ENCODE measurements around the gene SH3PXD2B.
"Not testable (repeated sequence)": the region's sequence is repeated elsewhere in the genome, so short reads cannot be mapped to it uniquely, and the experiment has no call there.

Gene SH3PXD2B

GRCh38 chr5:172491481-172491880 is 37.2 kb upstream of the SH3PXD2B start:
- Mint-ChIP-seq H3K36me3 (no peaks in the 10 kb centered on the region), H3K4me1 (no peaks in the 10 kb centered on the region), H3K27ac (no peak overlapping the region), H3K4me3 (no peak overlapping the region), H3K9me3 (no peaks in the 10 kb centered on the region)
- ATAC-seq (no peak), DNase-seq (ENCODE audit: low spot score in 2 of 2) (no peak)

- H3K9me3 Mint-ChIP-seq, result no peaks in the 10 kb centered on the region
- H3K36me3 Mint-ChIP-seq, result no peaks in the 10 kb centered on the region
- ATAC-seq, result peak; percentile 20
- no peak overlapping the region for H3K4me3 Mint-ChIP-seq
- H3K27ac Mint-ChIP-seq, result no peak overlapping the region
- DNase-seq (ENCODE audit: low spot score in 2 of 2), result no peak
- H3K4me1 Mint-ChIP-seq, result no peaks in the 10 kb centered on the region
Observed at GRCh38 chr5:172490514-172491461, 36.5 kb upstream of the SH3PXD2B start.

GRCh38 chr5:172488221-172488620 is 33.9 kb upstream of the SH3PXD2B start:
- Mint-ChIP-seq H3K4me1 (no peaks in the 10 kb centered on the region), H3K27ac (no peak overlapping the region), H3K4me3 (no peak overlapping the region), H3K9me3 (no peaks in the 10 kb centered on the region), H3K36me3 (no peaks in the 10 kb centered on the region)
- DNase-seq (ENCODE audit: low spot score in 2 of 2), result no peak
- ATAC-seq, result no peak

GRCh38 chr5:172487671-172488070 is 33.3 kb upstream of the SH3PXD2B start:
- Mint-ChIP-seq H3K4me1 (no peaks in the 10 kb centered on the region), H3K4me3 (no peak overlapping the region), H3K9me3 (no peaks in the 10 kb centered on the region), H3K27ac (no peak overlapping the region), H3K36me3 (no peaks in the 10 kb centered on the region)
- DNase-seq (ENCODE audit: low spot score in 2 of 2), result no peak
- no peak for ATAC-seq

DNA sequence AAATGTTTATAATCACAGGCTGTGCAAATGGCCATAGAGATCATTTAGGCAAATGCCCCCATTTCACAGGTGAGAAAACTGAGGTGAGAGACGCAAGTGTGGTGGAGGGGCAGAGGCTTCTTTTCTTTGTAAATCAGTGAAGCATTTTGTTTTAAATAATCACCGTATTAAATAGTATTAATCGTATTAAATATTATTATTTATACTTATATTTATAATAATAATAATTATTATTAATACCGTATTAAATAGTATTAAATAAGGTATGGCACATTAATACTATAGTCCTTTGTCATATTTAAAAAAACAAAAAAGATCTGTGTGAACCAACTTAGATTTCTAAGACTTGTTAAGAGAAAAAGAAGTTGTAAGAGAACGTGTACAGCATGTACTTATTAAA is 32.6 kb upstream of the SH3PXD2B start:
- DNase-seq (ENCODE audit: low spot score in 2 of 2) (no peak), ATAC-seq (no peak)
- no peaks in the 10 kb centered on the region for H3K36me3 Mint-ChIP-seq
- no peak overlapping the region for H3K27ac Mint-ChIP-seq
- no peaks in the 10 kb centered on the region for H3K4me1 Mint-ChIP-seq
- no peaks in the 10 kb centered on the region for H3K9me3 Mint-ChIP-seq
- H3K4me3 Mint-ChIP-seq, result no peak overlapping the region

DNA sequence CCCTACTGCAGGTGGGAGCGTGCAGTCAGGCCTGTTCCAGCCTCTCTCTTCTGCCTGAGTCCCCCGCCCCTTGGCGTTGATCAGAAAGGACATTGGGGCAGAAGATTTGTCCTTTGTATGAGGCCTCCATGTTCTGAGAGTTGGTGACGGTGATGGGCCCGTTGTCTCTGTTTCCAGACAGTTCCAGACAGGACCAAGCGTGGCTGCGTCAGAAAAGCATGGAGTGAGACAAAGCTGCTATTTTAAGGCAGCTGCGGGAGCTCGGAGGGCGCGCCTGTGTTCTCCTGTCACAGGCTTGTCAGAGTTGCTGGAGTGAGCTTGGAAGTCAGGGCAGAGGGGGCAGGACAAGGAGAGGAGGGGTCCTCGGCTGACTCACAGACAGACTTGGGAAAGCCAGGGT is 32.1 kb upstream of the SH3PXD2B start:
- H3K4me1 Mint-ChIP-seq, result no peaks in the 10 kb centered on the region
- H3K27ac Mint-ChIP-seq, result no peak overlapping the region
- no peak overlapping the region for H3K4me3 Mint-ChIP-seq
- H3K36me3 Mint-ChIP-seq, result no peaks in the 10 kb centered on the region
- no peak for ATAC-seq
- H3K9me3 Mint-ChIP-seq, result no peaks in the 10 kb centered on the region
- DNase-seq (ENCODE audit: low spot score in 2 of 2), result no peak

DNA sequence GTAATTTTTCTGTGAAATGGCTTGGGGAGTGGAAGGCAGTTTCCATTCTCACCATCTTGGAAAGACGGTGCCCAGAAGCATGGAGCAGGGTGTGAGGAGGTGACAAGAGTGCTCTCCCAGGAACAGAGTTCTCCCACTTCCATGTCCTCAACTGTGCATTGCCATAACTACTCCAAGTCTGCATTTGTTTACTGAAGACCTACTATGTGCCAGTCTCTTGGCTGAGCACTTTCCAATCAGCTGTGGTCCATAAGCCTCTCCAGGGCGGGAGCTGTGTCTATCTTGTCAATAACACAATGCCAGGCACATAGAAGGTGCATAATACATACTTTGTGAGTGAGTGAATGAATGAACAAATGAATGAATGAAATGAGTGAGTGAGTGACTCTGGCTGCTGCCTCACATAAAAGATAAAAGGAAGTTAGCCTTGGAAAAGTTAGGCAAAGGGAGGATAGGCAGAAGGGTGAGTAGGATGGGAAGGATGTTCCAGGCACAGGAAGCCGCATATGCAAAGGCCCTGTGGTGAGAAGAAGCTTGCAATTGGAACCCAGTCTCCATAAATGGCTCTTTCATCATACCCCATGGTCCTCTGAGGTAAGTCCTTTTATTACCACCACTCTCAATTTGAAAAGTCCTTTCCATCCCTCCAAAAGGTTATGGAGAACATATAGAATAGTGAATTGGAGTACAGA is 31.3 kb upstream of the SH3PXD2B start:
- Mint-ChIP-seq H3K4me1 (no peaks in the 10 kb centered on the region), H3K4me3 (no peak overlapping the region), H3K36me3 (no peaks in the 10 kb centered on the region), H3K9me3 (no peaks in the 10 kb centered on the region), H3K27ac (no peak overlapping the region)
- DNase-seq (ENCODE audit: low spot score in 2 of 2) (no peak), ATAC-seq (no peak)

DNA sequence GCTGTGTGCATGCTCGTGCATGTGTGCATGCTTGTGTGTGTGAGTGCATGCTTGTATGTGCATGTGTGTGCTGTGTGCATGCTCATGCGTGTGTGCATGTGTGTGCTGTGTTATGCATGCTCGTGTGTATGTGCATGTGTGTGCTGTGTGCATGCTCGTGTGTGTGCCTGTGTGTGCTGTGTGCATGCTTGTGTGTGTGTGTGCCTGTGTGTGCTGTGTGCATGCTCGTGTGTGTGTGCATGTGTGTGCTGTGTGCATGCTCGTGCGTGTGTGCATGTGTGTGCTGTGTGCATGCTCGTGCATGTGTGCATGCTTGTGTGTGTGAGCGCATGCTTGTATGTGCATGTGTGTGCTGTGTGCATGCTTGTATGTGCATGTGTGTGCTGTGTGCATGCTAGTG is 30.3 kb upstream of the SH3PXD2B start:
- DNase-seq (ENCODE audit: low spot score in 2 of 2), result no peak
- H3K36me3 Mint-ChIP-seq, result no peaks in the 10 kb centered on the region
- H3K27ac Mint-ChIP-seq, result no peak overlapping the region
- no peak overlapping the region for H3K4me3 Mint-ChIP-seq
- H3K9me3 Mint-ChIP-seq, result no peaks in the 10 kb centered on the region
- ATAC-seq, result no peak
- H3K4me1 Mint-ChIP-seq, result no peaks in the 10 kb centered on the region

DNA sequence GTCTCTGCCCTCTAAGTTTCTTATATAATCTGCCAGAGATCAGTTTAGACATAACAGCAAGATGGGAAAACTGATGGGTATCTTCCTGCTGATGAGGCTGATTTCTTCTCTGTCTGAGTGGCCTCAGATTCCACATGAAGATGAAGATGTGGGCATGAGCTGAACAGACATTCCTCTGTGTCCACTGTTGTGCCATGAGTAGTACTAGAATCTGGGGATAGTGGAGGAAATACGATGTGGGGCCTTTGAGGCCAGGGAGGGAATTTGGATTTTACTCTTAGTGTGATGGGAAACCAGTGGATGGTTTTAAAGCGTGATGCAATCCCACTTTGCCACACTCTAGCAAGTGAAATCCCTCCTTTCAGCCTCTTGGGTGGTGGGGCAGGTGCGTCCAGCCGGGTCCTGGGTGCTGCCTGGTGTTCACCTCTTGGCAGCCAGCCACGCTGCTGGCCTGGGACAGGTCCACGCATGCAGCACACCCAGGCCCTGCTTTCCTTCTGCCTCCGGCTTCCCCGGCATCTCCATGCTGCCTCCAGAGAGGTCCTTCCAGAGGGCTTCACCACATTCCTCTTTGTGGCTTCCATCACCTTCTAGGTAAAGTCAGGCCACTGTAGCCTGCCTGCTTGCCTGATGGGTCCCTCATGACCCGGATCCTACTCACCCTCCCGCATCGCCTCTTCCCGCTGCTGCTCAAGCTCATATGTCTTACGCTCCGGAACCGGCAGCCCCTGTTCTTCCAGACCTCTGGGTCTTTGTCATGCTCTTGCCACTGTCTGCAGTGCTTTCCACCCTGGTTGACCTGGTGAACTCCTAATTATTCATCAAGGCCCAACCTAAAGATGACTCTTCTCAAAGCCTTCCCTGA is 28.1 kb upstream of the SH3PXD2B start:
- no peaks in the 10 kb centered on the region for H3K9me3 Mint-ChIP-seq
- H3K4me1 Mint-ChIP-seq, result no peaks in the 10 kb centered on the region
- no peak overlapping the region for H3K27ac Mint-ChIP-seq
- ATAC-seq (no peak), DNase-seq (ENCODE audit: low spot score in 2 of 2) (no peak)
- H3K4me3 Mint-ChIP-seq, result no peak overlapping the region
- H3K36me3 Mint-ChIP-seq, result no peaks in the 10 kb centered on the region

- H3K27ac Mint-ChIP-seq, result no peak overlapping the region
Observed at GRCh38 chr5:172481011-172481800, 26.9 kb upstream of the SH3PXD2B start.

DNA sequence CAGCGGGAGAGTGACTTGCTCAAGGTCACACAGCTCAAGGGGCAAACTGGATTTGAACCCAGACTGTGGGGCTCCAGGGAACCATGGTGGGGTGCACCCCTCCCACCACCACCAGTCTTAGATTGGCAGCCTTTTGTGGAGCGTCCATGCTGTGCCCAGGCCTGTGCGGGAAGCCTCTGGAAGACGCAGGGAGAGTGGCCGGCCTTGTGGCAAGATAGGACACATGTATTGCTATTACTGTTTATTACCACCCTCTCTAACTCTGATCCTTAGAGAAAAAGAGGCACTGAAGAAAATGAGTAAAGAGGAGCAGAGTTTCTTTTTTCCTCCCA is 25.4 kb upstream of the SH3PXD2B start:
- H3K9me3 Mint-ChIP-seq, result no peaks in the 10 kb centered on the region
- ATAC-seq, result no peak
- no peaks in the 10 kb centered on the region for H3K4me1 Mint-ChIP-seq

More at GRCh38 chr5:172481011-172481800, 26.9 kb upstream of the SH3PXD2B start:
- DNase-seq (ENCODE audit: low spot score in 2 of 2) (no peak), ATAC-seq (no peak)
- H3K4me1 Mint-ChIP-seq, result no peaks in the 10 kb centered on the region
- no peaks in the 10 kb centered on the region for H3K36me3 Mint-ChIP-seq
- H3K4me3 Mint-ChIP-seq, result no peak overlapping the region
- no peaks in the 10 kb centered on the region for H3K9me3 Mint-ChIP-seq

GRCh38 chr5:172479034-172479783 is 24.9 kb upstream of the SH3PXD2B start:
- ATAC-seq (peak; percentile 88), DNase-seq (ENCODE audit: low spot score in 2 of 2) (peak; percentile 14 to 68)
- no peaks in the 10 kb centered on the region for H3K4me1 Mint-ChIP-seq
- H3K4me3 Mint-ChIP-seq, result no peak overlapping the region
- no peaks in the 10 kb centered on the region for H3K36me3 Mint-ChIP-seq
- no peak overlapping the region for H3K27ac Mint-ChIP-seq
- no peaks in the 10 kb centered on the region for H3K9me3 Mint-ChIP-seq

More for the DNA sequence above, 25.4 kb upstream of the SH3PXD2B start:
- Mint-ChIP-seq H3K4me3 (no peak overlapping the region), H3K36me3 (no peaks in the 10 kb centered on the region), H3K27ac (no peak overlapping the region)
- no peak for DNase-seq (ENCODE audit: low spot score in 2 of 2)

GRCh38 chr5:172478695-172479033 is 24.3 kb upstream of the SH3PXD2B start:
- not testable (repeated sequence) for DNase-seq (ENCODE audit: low spot score in 2 of 2); H3K27ac Mint-ChIP-seq; H3K9me3 Mint-ChIP-seq; H3K4me3 Mint-ChIP-seq; H3K36me3 Mint-ChIP-seq; H3K4me1 Mint-ChIP-seq; ATAC-seq

GRCh38 chr5:172478256-172478655 is 23.9 kb upstream of the SH3PXD2B start:
- H3K36me3 Mint-ChIP-seq, result no peaks in the 10 kb centered on the region
- H3K9me3 Mint-ChIP-seq, result no peaks in the 10 kb centered on the region
- H3K4me3 Mint-ChIP-seq, result no peak overlapping the region
- H3K4me1 Mint-ChIP-seq, result no peaks in the 10 kb centered on the region
- no peak for ATAC-seq
- H3K27ac Mint-ChIP-seq, result no peak overlapping the region
- no peak for DNase-seq (ENCODE audit: low spot score in 2 of 2)
